Measurements from ENCODE around the gene TUSC2.

TUSC2 gene, protein sequence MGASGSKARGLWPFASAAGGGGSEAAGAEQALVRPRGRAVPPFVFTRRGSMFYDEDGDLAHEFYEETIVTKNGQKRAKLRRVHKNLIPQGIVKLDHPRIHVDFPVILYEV

DNA sequence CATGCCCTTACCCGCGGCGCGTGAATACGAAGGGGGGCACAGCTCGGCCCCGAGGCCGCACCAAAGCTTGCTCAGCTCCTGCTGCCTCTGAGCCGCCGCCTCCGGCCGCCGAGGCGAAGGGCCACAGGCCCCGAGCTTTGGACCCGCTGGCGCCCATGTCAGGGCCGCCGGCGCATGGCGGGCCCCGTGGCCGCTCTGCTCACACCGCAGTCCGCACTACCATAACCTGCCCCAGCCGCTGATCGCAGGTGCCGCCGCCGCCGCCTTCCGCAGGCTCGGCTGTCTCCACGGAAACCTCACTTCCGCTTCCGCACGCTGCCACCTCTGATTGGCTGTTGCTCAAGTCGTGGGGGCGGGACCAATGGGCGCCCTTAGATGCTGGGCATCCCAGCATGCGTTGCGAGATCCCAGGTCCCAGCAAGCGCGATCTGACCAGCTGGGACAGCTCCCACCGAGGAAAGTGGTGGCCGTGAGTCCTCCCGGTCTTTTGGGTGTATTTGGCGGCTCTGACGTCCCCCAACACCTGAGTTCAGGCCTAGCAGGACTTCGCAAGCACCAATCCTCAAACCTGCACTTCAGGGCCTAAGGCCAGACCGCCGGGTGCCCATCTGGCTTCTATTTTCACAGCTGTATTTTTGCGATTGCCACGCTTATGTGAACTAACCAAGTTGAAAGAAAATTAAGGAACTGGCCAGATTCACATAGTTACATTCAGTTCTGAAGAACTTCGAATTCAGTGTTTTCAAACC, at the start of gene TUSC2:
TSS of gene TUSC2 (minus strand) at position 281 of the 749 bp plus-strand sequence. CDS start at position 157, 124 bp downstream.
- DNase-seq (ENCODE audit: low read depth): peak; percentile 93

DNA sequence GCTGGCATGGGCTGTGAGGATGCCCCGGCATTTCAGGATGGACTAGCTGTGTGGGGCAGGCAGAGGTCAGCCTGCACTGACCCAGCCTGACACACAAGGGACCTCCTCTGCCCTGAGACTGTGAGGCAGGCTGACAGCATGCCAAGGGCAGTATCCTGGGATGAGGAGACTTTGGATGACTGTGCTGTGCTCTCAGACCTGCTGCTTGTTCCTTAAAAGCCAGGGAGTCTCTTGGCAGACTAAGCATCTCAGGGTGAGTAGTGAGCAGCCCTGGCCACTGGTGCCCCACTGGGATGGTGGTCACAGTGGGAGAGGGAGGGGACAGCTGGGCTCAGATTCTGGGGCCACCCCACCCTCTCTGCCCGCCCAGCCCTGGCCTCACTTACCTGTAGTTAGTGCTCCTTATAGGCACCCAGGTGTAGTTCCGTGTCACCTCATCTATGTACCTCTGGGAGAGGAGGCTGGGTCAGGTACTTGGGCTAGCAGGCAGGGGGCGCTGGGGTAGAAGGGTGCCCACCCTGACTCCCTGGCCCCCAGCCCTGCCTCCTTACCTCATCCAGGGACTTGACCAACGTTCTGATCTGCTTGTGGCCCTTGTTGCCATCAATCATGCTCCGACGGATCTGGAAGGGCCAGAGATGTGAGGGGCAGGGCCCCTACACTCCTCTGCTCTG, 47.4 kb upstream of the TUSC2 start:
- DNase-seq (ENCODE audit: low read depth): no peak

DNA sequence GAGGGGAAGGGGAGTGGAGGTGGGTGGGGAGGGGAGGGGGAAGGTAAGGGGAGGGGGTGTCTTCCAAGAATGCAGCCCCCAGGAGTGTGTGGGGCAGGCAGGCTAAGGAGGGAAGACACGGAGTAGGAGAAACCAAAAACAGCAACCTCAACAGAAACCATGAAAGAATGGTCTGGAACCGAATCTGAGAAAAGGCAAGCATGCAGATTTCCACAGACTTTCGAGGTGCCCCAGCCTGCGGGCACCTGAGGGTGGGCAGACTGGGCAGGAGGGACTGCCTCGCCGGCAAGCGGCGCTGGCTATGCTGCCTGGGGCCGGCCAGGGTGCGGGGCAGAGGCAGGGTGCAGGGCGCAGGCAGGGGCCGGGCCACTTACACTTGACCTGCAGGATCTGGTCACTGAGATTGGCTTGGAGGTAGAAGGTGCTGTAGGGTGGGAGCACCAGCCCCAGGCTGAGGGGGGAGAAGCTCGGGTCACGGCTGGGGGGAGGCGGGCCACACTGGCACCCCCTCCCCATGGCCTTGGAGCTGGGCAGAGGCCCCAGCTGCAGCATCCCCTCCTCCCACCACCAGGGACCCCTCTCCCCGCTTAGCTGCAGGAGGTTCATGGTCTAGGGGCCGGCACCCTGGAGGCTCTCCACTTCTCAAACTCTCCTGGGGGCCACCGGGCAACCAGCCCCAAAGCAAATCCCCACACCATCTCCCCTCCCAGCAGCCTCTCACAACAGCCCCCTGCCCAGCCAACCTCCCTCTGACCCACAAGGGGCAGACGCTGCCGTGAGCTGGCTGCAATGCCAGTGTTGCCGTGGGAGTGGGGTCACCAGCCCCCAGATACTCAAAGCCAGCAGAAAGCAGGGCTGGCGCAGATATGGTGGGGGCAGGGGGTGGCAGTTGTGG, 46.6 kb upstream of the TUSC2 start:
- DNase-seq (ENCODE audit: low read depth): no peak

DNA sequence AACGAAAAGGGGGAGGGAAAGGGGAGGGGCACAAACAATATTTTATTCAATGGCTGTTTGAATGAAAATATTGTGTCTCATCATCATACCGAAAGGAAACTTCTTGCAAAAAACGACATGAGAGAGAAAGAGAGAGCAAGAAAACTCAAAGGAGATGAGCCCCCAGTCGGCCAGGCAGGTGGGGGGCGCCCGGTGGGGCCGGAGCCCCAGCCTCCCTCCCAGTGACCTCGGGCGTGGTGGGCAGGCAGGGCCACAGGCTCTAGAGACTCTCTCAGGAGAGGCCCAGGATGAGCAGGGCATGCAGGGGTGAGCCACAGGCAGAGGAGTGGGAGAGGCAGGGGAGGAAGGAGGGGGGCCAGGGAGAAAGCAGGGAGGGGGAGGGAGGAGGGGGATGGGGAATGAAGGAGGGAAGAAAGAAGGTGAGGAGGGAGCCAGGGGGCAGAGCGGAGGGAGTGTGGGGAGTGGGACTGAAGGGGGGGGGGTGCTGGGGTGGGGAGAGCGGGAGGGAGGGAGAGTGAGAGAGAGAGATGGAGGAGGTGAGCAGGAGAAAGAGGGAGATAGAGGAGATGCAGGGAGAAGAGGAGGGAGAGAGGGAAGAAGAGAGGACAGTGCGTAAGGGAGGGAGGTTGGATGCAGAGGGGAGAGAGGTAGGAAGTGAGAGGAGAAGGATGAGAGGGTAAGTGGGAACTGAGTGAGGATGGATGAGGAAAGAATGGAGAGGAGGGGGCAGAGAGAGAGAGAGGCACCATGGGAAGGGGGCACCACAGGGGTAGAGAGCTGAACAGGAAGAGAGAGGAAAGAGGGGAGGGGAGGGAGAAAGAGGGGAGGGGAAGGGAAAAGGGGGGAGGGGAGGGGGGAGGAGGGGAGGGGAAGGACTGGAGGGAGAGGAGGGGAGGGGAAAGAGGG, 45.4 kb upstream of the TUSC2 start:
- no peak for DNase-seq (ENCODE audit: low read depth)

DNA sequence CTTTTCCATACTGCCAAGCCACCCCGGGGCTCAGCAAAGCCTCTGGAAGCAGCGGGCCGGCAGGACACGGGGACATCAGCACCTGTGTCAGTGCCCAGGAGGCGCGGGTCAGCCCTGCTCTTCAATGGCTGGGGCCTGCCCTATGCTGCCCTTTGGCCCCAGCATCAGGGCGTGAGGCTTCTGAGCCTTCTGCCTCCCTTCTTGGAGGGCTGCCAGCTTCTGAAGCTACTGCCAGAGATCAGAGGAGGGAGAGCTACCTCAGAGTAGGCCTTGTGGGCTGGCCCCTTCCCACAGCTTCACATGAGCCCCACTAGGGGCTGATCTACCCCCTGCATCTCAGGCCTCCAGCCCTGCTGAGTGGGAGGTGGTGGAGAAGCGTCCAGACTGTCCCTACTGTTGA, 44.3 kb upstream of the TUSC2 start:
- no peak for DNase-seq (ENCODE audit: low read depth)

DNA sequence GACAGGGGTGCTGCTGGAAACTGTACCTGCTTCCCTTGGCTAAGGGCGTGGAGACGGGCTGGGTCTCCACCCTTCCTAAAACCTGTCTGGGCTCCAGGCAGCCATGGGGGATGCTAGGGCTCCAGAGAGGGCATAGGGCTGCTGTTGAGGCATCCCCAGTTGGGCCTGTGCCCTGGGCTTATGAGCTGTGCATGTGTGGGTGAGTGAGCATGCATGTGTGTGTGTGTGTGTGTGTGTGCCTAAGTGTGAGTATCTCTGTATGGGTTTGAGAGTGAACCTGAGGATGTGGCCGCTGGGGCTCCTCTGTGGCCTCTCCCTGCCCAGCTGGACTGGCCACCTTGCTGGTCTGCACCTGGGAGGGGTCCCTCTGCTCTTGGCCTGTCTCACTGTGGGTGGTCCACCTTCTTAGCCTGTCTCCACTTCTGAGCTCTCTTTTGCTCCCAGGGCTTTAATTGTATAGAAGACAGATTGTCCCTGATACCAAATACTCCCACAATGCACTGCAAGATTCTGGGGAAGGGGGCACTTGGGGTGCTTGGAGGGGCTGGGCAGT, 43.2 kb upstream of the TUSC2 start:
- DNase-seq (ENCODE audit: low read depth): no peak

DNA sequence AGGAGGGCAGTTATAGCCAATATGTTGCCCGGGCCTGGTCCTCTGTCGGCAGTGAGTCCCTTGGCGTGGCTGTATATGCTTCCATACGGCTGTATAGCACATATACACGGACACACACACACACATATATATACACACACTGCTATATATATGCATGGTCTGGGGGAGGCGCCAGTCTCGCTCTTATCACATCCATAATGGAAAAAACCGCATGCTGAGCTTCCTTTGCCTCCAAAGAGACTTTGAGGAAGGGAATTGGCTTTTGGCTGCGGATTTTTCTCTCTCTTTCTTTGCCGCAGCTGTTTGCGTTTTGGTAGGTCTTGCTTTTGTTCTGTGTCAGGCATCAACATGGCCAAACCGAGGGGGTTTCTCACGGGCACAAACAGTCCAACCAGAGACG, 42.6 kb upstream of the TUSC2 start:
- no peak for DNase-seq (ENCODE audit: low read depth)

DNA sequence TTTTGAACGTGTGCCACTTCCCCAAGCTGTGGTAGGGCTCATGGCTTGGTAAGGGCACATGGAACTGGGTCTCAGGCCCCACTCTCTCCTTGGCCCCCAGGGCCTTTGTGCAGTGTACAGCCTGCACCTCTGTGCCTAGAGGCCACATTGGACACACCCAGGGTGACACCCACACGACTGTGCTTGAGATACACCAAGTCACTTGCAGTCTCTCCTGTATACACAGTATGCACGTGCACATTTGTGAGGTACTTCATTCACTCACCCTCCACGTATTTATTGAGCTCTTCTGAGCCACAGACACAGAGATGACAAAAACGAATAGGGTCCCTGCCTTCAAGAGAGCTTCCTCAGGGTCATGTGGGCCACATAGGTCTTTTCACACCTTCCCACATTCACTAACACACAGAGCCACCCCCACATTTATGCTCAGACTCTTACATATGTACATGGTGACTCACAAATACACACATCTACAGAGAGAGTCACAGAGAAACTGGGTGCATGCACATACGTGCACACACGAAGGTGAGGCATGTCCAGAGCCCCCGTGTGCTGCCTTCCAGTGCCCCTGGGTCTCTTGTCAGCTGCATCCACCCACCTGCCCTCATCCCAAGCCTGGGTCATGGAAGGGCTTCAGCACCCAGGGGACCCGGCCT, 41.1 kb upstream of the TUSC2 start:
- no peak for DNase-seq (ENCODE audit: low read depth)

DNA sequence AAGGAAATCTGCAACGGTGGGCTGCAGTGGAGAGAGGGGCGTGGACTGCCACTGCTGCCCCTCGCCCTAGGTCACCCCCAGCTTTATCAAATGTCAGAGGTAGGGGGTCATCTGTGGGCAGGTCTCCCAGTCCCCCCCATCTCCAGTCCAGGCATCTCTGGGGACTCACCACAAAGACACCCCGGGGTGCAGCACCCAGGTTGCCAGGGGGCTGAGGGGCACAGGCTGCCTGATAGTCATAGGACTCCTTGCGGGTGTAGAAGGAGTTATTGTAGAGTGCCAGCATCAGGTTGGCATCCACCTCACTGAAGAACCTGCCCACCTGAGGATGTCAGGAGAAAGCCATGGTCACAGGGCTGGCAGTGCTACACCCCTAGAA, 37.8 kb upstream of the TUSC2 start:
- DNase-seq (ENCODE audit: low read depth): no peak

DNA sequence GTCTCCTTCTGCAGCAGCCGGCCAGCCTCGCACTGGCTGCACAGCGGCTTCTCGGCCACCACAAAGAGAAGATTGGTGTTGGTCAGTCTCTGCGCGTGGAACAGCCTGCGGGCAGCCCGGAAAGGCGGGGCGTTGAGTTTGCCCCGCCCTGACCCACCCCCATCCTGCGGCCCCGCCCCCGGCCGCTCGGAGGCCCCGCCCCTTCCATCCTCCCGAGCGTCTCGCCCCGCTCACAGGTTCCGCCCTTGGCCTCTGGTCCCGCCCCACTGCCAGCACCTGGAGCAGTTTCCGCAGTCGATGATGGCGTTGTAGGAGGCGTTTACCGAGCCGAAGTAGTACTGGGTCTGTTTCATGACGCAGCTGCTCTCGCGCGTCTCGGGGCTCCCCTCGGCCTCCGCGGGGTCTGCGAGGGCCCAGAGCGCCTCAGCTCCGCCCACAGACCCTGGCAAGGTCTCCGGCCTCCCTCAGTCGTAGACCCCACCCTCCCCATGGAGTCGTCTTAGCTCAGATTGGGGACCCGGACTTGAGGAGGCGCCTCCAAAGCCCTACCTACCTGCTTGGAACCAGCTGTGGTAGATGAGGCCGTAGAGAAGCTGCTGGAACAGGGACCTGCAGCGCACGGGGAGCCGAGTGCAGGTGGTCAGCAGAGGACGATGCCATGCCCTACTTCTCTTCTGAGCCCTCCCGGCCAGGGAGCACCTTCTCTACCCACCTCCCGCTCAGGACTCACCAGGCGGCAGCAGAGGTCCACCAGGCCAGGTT, 37.2 kb upstream of the TUSC2 start:
- DNase-seq (ENCODE audit: low read depth): peak; percentile 91

DNA sequence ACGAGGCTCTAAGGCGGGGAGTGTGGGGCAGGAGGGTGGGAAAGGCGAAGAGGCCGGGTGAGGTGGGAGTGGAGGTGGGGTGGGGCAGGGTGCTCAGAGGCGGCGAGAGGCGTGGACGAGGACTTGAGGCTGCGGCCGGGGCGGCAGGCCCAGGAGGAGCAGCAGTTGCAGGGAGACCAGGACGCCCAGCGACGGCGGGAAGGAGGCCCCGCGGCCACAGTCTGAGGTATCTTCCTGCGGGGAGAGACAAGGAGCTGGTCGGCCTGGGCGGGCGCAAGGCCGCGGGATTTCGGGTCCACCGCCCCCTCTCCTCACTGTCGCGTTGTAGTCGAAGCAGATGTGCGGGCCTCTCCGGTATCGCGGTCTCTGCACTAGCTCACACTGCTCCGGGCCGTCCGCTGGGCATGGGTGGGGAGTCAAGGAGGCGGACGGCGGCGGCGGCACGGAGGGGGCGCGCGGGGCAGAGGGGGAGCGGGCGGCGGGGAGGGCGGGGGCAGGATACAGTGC, 36.6 kb upstream of the TUSC2 start:
- DNase-seq (ENCODE audit: low read depth): no peak

DNA sequence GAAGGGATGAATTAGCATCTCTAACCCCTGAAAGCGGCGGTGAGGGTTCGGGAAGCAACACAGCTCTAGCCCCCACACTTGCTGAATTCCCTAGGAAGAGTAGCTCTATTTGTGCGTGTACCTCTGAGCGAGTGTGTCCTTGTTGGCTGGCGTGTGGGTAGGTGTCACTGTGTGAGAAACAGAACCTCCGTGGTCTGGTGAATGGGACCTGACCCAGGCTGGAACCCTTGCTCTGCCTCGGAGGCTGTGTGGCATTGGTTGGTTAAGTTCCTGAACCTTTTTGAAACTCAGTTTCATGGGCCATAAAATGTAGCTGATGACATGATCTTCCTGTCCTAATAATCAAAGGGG, 31.7 kb upstream of the TUSC2 start:
- no peak for DNase-seq (ENCODE audit: low read depth)

DNA sequence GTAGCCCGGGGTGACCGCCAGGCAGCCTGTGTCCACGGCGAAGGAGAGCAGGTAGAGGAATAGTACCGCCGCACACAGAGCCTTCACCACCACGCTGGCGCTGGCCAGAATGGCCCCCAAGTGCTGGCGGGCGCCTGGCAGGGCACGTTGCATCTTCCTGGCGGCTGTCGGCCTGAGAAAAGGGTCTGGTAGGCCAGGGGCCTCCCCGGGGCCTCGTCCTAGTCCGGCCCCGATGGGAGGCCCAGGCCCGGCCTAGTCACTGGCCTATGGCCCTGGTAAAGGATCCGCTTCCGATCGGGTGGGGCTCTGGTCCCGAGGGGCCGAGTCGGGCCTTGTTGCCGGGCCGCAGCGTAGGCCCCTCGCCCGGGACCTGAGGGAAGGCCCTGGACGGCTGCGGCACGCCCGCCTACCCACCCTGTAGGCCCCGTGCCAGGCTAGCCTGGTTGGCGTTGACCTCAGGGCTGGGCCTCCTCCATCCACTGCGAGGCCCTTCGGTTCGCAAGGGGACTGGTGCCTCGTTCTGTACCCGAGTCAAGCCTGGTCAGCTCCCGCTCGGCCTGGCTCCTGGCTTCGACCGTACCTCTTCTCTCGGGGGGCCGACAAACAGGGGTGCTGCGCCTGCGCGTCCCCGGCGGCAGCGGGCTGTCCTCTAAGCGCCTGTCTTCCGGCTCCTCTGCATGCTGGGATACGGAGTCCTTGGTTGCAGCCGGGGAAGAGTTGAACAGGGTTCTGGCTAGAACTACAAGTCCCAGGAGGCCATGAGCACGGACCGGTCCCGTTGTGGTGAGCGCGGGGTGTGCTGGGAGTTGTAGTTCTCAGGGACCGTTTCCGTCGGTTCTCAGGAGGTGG, 31.1 kb upstream of the TUSC2 start, which contains the start of gene TMEM115:
TSS of gene TMEM115 (minus strand) at position 611 of the 849 bp plus-strand sequence. CDS start at position 153, 458 bp downstream.
- peak; percentile 87 for DNase-seq (ENCODE audit: low read depth)

DNA sequence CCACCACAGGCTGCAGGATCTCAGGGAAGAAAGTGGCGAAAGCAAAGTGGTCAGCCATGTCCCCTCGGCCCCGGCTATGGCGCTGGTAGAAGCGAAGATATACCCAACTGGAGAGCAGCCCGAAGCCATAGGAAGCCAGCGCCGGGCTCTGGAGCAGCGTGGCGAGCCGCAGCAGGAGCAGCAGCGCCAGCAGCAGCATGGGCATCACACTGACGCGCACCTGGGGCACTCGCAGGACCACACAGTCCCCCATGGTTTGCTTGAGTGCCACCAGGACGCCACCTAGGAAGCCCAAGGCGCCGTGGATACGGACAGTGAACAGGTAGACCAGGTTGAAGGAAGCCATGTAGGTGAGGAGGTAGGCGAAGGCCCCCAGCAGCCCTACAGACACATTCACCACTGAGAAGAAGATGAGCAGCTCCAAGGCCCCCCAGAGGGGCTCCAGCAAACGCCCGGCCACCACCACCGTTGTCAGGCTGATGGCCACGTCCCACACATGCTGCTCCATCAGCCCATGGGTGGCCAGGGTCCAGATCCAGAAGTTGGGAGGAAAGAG, 30.4 kb upstream of the TUSC2 start:
- DNase-seq (ENCODE audit: low read depth): no peak

DNA sequence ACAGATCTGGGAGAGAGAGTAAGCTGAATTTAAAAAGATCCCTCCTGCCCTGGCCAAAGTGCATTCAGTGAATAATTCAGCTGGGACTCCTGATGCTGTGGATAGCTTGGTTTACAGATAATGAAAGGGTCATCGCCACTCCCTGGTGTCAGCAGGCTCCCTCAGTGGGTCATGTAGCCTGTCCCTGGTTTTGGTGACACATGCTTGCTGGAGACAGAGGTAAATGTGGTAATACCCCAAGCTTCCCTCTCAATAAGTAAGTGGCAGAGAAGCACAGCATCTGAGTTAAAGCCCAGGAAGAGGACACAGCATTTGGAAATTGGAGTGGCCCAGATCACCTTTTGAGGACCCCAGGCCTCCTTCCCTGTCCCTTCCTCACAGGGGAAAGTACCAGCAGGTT, 29.5 kb upstream of the TUSC2 start:
- no peak for DNase-seq (ENCODE audit: low read depth)

DNA sequence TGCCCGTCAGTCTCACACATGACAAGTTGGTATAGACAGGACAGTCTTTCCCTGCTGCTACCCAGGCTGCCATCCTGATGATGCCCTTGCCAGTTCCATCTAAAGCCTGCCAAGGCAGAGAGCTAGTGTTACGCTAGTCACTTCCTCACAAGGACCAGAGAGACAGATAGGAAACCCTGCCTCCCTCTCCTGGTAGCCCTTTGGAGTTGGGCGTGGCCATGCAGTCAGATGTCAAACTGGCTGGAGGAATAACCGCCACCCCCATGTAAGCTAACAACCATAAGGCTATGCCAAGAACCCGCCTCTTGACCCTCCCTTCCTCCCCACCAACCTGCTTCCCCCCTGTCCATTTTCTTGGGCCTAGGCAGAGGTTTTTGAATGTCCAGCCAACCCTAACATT, 28.5 kb upstream of the TUSC2 start:
- no peak for DNase-seq (ENCODE audit: low read depth)

DNA sequence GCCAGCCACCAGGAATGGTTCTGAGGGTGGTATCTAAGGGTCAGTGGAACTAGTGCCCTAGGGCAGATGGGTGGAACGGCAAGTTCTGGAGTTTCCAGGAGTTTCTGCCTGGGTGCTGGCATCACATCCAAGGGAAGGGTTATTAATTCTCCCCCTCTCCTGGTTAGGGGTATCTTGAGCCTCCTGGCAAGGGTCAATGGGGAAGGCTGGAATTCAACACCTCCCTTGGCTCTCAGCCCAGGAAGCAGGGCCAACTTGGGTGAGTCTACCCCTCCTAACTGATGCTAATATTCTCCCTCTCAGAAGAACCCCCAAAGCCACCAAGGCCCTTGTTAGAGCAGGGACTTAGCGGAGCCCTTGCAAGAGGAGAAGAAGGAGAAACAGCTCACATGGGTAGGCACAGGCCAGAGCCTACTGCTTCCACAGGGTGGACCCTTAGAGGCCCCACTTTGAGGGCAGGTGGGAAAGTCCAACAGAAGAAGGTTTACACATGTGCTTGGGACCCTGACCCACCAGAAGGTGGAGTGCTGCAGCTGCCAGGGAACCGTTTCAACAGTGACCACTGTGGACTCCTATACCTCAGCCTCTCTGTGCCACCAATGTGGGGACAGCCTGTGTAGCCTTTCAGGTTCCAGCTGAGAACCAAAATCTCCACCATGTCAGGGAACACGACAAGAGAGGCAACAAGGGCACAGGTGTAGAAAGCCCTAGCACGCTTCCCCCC, 28.0 kb upstream of the TUSC2 start:
- DNase-seq (ENCODE audit: low read depth): no peak

DNA sequence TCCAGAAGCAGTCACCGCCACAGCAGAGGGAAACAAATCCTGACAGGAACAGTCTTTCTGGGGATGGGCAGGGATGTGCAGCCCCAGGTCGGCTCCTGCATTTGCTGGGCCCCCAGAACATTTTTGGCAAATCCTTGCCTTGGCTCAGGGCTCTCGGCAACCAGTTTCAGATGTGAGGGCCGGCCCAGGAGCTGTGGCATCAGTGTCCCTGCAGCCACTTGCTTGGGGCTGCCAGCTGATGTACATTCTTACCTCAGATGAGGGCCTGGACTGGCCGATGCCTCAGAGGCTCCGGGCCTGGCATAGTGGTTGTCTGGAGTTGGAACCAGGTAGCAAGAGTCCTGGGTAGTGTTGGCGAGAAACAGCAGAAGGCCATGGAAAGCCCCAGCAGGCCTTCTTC, 26.8 kb upstream of the TUSC2 start:
- DNase-seq (ENCODE audit: low read depth): no peak

All from activated T-cell treated with anti-CD3 and anti-CD28 coated beads for 48 hours (primary cell).